Peyer's patch (tissue), 4 donors: Measurements from ENCODE around the gene NRG3.

Experiments used
- POLR2A ChIP-seq, 2 donors: fragments of 450-650 bp; IDR thresholded peaks; one replicate each; pipeline ENCODE4 v1.5.1; 2017; ENCODE audit warnings: antibody characterized with exemption in 2 of 2, mild to moderate bottlenecking in 2 of 2, moderate library complexity in 2 of 2
- TF ChIP-seq, protein P1 (sequence below), 6 experiments: fragments of 450-650 bp in 4 of 6; fragments of 200-600 bp in 2 of 6; sonication (generic) in 1 of 6; IDR thresholded peaks; one replicate each; pipeline ENCODE4 v1.5.1; 2017 to 2019; ENCODE audit warnings: antibody characterized with exemption in 6 of 6, mild to moderate bottlenecking in 3 of 6, moderate library complexity in 1 of 6

DNA sequence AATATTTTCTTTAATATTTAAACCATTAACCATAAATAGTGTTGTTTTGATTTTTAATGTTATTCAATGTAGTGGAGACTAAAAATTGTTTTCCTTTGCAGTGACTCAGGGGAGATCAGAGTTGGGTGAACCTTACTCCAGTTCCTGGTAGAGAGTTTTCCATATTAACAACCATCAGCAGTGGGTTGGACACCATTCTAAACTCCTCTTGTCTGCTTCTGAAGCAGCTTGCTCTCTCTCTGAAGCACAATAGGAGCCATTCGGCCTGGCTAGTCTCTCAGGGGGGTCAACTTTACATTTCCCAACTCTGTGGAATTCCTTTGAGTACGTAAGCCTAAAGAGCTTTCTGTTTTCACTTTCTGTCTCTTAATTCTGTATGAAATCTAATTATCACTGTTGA is 9.4 kb upstream of the NRG3 start:
- TF ChIP-seq, protein P1, sequence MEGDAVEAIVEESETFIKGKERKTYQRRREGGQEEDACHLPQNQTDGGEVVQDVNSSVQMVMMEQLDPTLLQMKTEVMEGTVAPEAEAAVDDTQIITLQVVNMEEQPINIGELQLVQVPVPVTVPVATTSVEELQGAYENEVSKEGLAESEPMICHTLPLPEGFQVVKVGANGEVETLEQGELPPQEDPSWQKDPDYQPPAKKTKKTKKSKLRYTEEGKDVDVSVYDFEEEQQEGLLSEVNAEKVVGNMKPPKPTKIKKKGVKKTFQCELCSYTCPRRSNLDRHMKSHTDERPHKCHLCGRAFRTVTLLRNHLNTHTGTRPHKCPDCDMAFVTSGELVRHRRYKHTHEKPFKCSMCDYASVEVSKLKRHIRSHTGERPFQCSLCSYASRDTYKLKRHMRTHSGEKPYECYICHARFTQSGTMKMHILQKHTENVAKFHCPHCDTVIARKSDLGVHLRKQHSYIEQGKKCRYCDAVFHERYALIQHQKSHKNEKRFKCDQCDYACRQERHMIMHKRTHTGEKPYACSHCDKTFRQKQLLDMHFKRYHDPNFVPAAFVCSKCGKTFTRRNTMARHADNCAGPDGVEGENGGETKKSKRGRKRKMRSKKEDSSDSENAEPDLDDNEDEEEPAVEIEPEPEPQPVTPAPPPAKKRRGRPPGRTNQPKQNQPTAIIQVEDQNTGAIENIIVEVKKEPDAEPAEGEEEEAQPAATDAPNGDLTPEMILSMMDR (IDR thresholded peaks at IDR 0.05) = no peak
- TF ChIP-seq POLR2A (IDR thresholded peaks at IDR 0.05) = no peak
